ENCODE data around the gene BAHCC1. TPM values are rescaled to one million over a fixed set of nuclear protein-coding genes. Genes with fewer than 3 reads are reported as not detected.

Gene BAHCC1
- total and polyA plus RNA-seq, 2 of the 8 experiments (the other 6 are each of a cell fraction or from before 2014, with no cell fraction given), result 0.26 to 0.58 TPM

DNA sequence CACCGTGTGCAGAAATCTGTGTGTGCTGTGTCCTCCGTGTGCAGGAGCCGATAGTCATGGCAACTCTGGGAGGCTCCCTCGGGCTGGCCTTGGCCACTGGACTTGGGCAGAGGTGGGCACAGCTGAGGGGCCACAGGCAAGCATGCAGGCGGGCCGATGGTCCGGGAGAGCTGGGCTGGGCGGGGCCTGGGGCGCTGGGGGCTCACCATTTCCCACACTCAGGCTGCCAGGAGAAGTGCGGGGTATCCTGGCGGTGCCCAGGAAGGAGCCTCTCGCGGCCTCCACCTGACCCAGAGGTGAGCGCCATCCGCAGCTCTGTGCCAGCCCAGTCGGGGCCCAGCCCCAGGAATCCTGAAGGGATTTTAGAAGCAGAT lies 28.4 kb downstream of the BAHCC1 start:
- Histone ChIP-seq H4K91ac (replicated peaks; ENCODE audit: insufficient read length, low read length) (peak overlapping the region; percentile 73), H3K36me3 (ENCODE audit: control insufficient read depth in 2 of 4, insufficient read depth in 4 of 4, low read length in 3 of 4) (no peaks in the 10 kb centered on the region), H3K4me1 (replicated peaks in 1 of 4; ENCODE audit: control insufficient read depth in 3 of 4, insufficient read depth in 4 of 4, low read length in 3 of 4) (peaks cover 0 to 16% (median 9%) of the 10 kb centered on the region in 4 experiments; a peak in 6 of 7 replicates), H3K4me2 (ENCODE audit: insufficient read depth in 1 of 2, low read depth in 2 of 2, low read length in 2 of 2) (no peak overlapping the region), H2BK20ac (ENCODE audit: low read length) (peak overlapping the region; percentile 43; the same call in 1 of the 2 replicates), H4K20me1 (replicated peaks in 1 of 2; ENCODE audit: control insufficient read depth in 1 of 2, insufficient read depth in 2 of 2, low read length in 2 of 2) (peaks cover 0 to 7% of the 10 kb centered on the region in 2 experiments), H3K23ac (ENCODE audit: insufficient read length) (no peak overlapping the region), H4K5ac (ENCODE audit: insufficient read length, low read depth, low read length) (no peak overlapping the region), H3K14ac (ENCODE audit: insufficient read length) (no peak overlapping the region), H3K4me3 (ENCODE audit: extremely low read depth in 1 of 4, insufficient read depth in 2 of 4, low read depth in 3 of 4, low read length in 4 of 4) (no peak overlapping the region), H2AFZ (ENCODE audit: low read length) (no peak overlapping the region), H2BK12ac (ENCODE audit: low read depth, low read length) (peak overlapping the region; percentile 71; the same call in 1 of the 2 replicates), H4K8ac (ENCODE audit: extremely low read depth, insufficient read depth, low read length) (peak overlapping the region; percentile 54), H3K9ac (replicated peaks in 1 of 4; ENCODE audit: extremely low read depth in 1 of 4, low read depth in 3 of 4, low read length in 3 of 4) (no peak overlapping the region), H3K23me2 (ENCODE audit: low read depth, low read length) (peaks cover 21% of the 10 kb centered on the region; the same call in 1 of the 2 replicates), H2BK15ac (ENCODE audit: low read length) (no peak overlapping the region; the same call in 1 of the 2 replicates), H2BK120ac (replicated peaks; ENCODE audit: low read depth, low read length) (no peak overlapping the region), H3K56ac (replicated peaks; ENCODE audit: insufficient read length, low read depth, low read length) (no peak overlapping the region), H3K4ac (replicated peaks; ENCODE audit: insufficient read length, low read depth, low read length) (no peak overlapping the region), H3K18ac (ENCODE audit: extremely low read depth, low read length) (no peak overlapping the region; the same call in 1 of the 2 replicates), H3K27me3 (replicated peaks in 1 of 4; ENCODE audit: control insufficient read depth in 3 of 4, extremely low read depth in 1 of 4, insufficient read depth in 3 of 4, low read length in 3 of 4) (no peaks in the 10 kb centered on the region; a peak in 2 of 7 replicates), H3K79me2 (ENCODE audit: control insufficient read depth in 1 of 2, insufficient read depth in 2 of 2, low read length in 2 of 2) (no peaks in the 10 kb centered on the region), H3K79me1 (ENCODE audit: low read depth, low read length) (no peaks in the 10 kb centered on the region; the same call in 1 of the 2 replicates), H2BK5ac (ENCODE audit: low read depth, low read length) (peak overlapping the region; percentile 40), H2AK5ac (ENCODE audit: low read depth, low read length) (no peak overlapping the region), H3K27ac (ENCODE audit: low read depth, low read length) (no peak overlapping the region), H3K9me3 (ENCODE audit: insufficient read depth in 2 of 2, low read depth in 1 of 2, low read length in 1 of 2) (peaks cover 0 to 6% of the 10 kb centered on the region in 2 experiments; a peak in 1 of 4 replicates)
- DNase-seq (ENCODE audit: low read depth in 1 of 2, low spot score in 2 of 2), result no peak
- 89% methylated on average over 15 of the region's 16 CpGs; no CpG with 5 or more reads in 1 of the 2 experiments for WGBS, 2 experiments (ENCODE audit: extremely low coverage in 1 of 2, insufficient coverage in 1 of 2, insufficient read length in 1 of 2, insufficient replicate concordance in 2 of 2, low coverage in 1 of 2, low lambda C conversion rate in 2 of 2, missing lambda C conversion rate in 1 of 2)
- no peak for TF ChIP-seq POLR2A (IDR thresholded peaks at IDR 0.05; ENCODE audit: control extremely low read depth in 1 of 2, low read depth in 2 of 2, low read length in 2 of 2)
- no peak for TF ChIP-seq TCF12 (IDR thresholded peaks at IDR 0.05; ENCODE audit: low read depth, low read length)
- no peak for TF ChIP-seq RAD21 (IDR thresholded peaks at IDR 0.05 in 1 of 2, conservative IDR thresholded peaks at IDR 0.05 in 1 of 2; ENCODE audit: low read depth in 2 of 2, low read length in 2 of 2)
- TF ChIP-seq ASH2L (IDR thresholded peaks at IDR 0.05; ENCODE audit: low read length), result no peak
- TF ChIP-seq CBX5 (IDR thresholded peaks at IDR 0.05; ENCODE audit: low read depth, low read length), result no peak
- TF ChIP-seq SP1 (IDR thresholded peaks at IDR 0.05; ENCODE audit: low read depth, low read length), result no peak
- no peak for TF ChIP-seq BACH1 (IDR thresholded peaks at IDR 0.05; ENCODE audit: low read length)
- no peak for FAIRE-seq
- POLR2A ChIA-PET (ENCODE audit: partially characterized antibody), result no interaction called here
- CTCF ChIA-PET (ENCODE audit: partially characterized antibody), result interaction anchor here (0.6 to 1.7 kb wide), 3 partner anchors 14 to 21 kb away, joined by 3 to 5 read pairs (median 3); no protein-coding TSS in a partner anchor

All from H1 (cell line).